Peyer's patch (tissue), 4 donors: ENCODE results near the gene SCFD2.

Experiments
- POLR2A ChIP-seq, 2 donors: fragments of 450-650 bp; IDR thresholded peaks; one replicate each; pipeline ENCODE4 v1.5.1; 2017; ENCODE audit warnings: antibody characterized with exemption in 2 of 2, mild to moderate bottlenecking in 2 of 2, moderate library complexity in 2 of 2
- TF ChIP-seq, protein P1 (sequence below), 6 experiments: fragments of 450-650 bp in 4 of 6; fragments of 200-600 bp in 2 of 6; sonication (generic) in 1 of 6; IDR thresholded peaks; one replicate each; pipeline ENCODE4 v1.5.1; 2017 to 2019; ENCODE audit warnings: antibody characterized with exemption in 6 of 6, mild to moderate bottlenecking in 3 of 6, moderate library complexity in 1 of 6

DNA sequence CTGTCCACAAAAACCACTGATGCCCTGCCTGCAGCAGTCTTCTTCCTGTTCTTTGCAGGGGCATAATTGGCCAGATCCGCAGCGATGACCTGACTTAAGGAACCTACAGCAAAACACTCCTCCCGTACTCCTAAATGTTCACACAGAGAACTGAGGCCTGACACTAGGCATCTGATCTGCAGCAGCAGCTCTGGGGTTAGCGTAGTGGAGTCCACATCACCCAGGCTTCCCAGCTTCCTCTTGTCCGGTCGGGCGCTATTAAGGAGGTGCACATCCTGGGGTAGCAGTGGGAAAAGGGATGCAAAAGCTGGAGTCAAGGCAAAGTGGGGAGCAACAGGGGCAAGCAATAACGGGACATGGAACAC lies 758 bp downstream of the SCFD2 start:
- TF ChIP-seq, protein P1, sequence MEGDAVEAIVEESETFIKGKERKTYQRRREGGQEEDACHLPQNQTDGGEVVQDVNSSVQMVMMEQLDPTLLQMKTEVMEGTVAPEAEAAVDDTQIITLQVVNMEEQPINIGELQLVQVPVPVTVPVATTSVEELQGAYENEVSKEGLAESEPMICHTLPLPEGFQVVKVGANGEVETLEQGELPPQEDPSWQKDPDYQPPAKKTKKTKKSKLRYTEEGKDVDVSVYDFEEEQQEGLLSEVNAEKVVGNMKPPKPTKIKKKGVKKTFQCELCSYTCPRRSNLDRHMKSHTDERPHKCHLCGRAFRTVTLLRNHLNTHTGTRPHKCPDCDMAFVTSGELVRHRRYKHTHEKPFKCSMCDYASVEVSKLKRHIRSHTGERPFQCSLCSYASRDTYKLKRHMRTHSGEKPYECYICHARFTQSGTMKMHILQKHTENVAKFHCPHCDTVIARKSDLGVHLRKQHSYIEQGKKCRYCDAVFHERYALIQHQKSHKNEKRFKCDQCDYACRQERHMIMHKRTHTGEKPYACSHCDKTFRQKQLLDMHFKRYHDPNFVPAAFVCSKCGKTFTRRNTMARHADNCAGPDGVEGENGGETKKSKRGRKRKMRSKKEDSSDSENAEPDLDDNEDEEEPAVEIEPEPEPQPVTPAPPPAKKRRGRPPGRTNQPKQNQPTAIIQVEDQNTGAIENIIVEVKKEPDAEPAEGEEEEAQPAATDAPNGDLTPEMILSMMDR (IDR thresholded peaks at IDR 0.05), result no peak
- TF ChIP-seq POLR2A (IDR thresholded peaks at IDR 0.05), result no peak
